Suppressor macrophage treated with lipopolysaccharide for 1 hour (primary cell): Measurements from ENCODE around the gene ACOX1.

Source experiments
- DNase-seq, 3 donors: peaks; one replicate each; pipeline ENCODE4 v3.0.0-alpha.2; 2020 to 2022

Gene ACOX1

DNA sequence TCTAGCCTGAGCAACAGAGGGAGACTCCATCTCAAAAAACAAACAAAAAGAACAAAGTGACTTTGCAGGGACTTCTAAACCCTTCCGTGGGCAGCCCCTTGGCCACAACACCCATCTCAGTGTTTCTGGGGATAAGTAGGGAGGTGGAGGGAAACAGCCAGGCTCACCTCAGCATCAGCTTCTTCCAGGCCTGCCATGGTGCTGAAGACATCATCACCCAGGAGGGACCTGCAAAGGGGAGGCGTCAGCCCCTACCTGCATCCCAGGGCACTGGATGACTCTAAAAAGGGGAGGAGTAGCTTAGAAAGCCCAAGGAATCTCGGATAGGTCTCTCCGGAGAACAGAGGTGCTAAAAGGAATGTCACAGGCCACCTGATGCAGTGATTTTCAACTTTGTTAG lies 47.9 kb downstream of the ACOX1 start:
- no peak for DNase-seq

DNA sequence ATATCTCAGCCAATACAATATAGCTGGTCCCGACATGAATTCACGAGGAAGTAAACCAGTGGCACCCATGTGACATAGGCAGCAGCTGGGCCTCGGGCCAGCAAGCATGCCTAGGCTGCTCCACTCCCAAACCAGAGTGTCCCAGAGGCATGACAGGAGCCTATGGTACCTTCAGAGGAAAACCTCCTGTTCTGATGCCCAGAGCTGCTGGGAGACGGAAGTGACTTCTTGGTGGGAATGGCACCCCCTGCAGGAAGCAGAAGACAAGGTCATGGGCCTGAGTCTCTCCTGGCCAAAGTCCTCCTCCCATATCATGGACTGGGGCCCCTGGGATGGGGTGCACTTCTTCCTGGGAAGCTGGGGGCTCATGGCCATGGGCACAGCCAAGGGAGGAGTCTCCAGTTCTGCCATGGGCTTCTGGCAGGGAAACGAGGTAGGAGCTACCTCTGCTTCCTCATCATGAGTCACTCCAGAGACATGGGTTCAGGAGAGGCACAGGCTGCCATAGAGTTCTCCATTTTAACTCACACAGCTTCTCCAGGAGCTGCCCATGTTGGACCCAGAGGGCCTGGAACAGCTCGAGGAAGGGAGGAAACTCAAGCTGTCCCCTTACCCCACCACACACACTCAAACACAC lies 51.6 kb downstream of the ACOX1 start:
- DNase-seq: peak; percentile 26 to 59 (median 44)

DNA sequence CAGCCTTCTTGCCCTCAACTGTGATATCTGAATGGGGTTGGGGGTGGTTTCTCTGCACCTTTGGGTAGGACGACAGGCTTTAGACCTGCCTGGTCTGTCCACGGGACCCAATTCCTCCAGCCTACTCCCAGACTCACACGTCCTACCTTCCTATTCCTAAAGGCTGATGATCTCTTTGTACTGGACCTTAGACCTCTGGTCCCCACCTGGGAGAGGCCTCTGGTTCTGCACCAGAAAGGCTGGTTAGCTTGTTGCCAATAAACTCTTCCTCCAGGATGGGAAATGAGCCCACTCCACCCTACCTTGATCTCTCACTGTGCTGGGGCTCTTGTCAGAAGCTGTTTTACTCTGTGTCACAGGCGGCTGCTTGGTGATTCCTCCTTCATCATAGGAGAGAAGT lies 52.5 kb downstream of the ACOX1 start:
- DNase-seq: no peak

DNA sequence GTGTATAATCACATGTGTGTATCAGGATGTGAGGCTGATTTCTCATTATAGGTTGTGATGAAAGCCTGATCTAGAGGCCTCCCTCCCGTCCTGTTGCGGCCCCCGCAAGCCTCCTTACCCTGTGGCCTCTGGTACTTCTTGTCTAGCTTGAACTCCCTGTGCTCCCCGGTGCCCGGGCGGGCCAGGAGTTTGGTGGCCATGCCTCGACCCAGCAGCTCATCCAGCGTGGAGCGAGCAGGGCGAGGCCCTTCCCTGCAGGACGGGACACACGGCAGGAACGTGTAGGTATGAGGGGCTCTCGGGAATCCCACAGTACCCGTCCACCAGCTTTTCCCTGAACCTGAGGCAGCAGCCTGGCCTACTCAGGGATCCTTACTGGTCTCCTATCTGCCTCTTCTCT lies 53.1 kb downstream of the ACOX1 start:
- DNase-seq: no peak

DNA sequence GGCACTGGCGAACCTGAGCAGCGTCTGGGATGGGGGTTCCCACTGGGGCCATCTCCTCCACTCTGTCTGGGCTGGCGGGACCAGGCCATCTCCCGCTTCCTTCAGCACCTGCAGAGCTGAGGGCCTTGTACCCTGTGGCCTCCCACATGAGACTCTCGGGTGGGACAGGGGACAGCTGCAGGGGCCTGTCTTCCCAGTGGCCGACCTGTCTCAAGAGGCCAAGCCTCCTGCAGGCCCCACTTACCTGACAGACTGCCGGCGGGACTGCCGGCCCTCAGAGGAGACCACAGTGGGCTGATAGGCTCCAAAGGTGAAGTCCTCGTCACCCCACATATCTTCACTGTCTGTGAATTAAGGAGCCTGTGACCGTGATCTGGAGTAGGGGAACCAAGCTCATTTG lies 53.9 kb downstream of the ACOX1 start:
- DNase-seq: no peak

DNA sequence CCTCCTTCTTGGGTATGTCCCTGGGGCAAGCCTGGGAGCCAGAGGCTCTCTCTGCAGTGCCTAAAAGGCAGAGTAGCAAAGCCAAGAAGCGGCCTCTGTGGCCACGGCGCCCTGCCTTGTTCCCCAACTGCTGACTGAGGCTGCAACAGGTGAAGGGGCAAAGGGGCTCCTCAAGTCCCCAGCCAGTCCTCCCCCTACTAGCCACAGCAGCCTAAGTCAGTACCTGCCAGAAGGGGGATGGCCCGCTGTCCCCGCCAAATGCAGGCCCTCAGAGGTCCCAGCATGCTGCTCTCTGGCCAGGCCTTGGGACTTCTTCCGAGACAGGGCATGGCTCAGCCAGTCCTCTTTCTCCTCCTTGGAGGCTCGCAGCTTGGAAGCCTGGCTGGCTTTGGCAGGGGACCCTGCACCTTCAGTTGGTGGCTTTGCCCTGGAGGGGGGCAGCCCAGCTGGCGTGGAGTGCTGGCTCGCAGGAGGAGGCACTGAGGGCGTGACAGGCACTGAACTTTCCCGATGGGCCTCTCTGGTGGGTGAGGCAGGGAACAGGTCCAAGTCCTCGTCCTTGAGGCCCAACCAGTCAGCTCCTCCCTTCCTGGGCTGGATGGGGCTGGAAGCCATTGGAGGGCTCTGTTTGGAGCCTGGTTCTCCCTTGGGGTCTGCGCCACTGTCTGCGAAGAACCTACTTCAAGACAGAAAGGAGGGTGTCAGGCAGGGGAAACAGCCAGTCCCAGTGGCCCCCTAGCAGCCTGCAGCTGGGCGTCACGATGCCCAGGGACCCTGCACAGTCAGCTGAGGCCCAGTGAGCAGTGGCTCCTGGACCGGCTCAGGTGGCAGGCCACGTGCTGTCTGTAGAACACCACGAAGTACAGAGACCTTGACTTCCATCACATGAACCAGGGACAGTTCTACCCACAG lies 55.7 kb downstream of the ACOX1 start:
- no peak for DNase-seq

DNA sequence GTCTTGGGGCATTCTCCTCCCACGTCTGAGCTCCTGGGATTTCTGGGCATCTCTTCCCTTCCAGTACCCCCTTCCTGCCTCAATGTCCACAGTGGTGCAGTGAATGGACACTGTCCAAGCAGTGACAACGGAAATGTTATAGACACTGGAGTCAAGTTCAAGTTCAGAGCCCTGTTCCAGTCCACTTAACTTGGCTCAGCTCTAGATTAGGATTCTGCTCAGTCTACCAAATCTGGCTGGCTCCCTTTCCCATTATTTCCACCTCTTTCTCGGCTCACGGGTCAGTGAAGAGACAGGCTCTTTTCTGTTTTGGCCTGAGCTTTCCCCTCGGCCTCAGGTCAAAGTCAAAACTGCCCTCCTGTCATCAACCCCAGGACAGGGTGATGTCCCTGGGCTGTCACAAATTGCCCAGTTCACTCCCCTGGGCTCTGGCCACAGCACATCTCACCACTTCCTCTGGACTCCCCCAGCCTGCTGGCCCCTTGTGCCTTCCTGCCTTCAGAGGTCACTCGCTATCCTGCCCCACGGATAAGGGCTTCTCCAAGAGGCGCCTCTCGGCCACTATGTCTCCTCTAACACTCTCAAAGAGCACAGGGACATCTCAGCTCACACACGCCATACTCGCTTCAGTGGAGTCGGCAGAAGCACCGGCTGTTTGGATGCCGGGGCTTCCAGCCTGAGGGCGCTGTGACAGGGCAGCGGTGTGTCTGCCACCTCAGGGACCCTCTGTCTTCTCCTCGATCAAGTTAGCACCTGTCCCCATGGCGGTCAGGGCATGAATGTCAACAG lies 56.6 kb downstream of the ACOX1 start:
- no peak for DNase-seq

DNA sequence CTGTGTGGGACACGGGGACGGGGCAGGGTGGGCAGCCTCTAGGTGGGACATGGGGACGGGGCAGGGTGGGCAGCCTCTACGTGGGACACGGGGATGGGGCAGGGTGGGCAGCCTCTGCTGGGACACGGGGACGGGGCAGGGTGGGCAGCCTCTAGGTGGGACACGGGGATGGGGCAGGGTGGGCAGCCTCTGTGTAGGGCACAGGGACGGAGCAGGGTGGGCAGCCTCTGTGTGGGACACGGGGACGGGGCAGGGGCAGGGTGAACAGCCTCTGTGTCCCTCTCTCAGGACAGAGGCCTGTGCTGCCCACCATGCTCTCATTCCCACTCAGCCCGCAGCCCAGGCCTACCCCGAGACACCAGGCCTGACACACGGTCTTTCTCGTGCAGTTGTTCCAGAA lies 57.4 kb downstream of the ACOX1 start:
- no peak for DNase-seq

DNA sequence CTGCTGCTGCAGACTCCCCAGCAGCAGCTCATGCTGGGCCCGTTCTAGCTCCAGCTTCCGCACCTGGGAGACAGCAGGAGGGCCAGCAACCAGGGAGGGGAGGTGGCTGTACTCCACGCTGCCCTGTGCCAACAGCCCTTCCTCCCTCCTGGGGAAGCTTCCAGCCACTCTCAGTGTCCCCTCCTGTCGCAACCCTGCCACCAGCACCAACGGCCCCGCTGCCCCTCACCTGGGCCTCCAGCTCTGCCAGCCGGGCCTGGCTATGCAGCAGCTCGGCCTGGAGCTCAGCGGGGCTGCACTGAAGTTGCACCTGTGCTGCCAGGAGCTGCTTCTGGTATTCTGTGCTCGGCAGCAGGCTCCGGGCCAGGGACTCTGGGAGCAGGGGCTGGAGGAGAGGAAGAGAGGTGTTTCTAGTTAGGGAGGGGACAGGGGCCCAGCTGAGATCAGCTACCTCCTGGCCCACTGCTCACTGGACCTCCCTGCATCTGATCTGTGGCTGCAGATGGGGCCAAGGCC lies 58.9 kb downstream of the ACOX1 start:
- DNase-seq: no peak

DNA sequence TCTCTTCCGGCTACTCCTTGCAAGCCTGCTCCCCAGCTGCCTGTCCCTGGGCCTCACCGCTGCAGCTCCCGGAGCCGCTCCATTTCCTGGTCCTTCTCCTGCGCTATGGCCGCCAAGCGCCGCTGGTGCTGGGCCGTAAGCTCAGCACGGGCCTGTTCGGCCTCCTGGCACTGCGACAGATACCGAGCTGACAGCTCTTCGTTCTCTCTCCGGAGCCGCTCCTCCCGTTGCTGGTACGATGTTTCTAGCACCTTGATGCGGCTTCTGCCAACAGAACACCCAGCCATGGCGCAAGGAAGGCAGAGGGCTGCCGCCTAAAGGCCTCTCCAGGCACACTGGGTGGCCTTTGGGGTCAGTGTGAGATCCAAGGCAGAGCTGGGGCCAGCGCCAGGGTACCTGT lies 59.4 kb downstream of the ACOX1 start:
- DNase-seq: no peak

DNA sequence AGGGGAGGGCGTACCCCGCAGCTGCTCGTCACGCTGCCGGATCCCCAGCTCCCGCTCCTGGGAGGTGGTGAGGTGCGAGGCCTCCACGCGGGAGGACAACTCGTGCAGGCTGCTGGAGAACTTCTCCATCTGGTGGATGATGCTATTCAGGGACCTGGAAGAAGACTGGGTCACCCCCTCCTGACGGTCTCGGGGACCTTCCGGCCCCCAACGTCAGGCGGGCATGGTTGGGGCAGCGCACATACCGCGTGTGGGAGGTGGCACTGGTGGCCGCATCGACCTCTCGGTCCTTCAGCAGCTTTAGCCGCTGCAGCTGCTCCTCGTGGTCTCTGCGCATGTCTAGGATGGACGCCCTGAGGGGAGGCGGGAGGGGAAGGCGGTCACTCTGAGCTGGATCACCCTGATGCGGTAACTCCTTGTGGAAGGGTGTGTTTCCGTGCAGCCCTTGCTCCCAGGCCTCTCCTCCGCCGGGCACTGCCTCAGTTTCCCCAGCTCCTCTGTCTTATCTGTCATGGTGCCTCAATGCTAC lies 61.0 kb downstream of the ACOX1 start:
- no peak for DNase-seq

DNA sequence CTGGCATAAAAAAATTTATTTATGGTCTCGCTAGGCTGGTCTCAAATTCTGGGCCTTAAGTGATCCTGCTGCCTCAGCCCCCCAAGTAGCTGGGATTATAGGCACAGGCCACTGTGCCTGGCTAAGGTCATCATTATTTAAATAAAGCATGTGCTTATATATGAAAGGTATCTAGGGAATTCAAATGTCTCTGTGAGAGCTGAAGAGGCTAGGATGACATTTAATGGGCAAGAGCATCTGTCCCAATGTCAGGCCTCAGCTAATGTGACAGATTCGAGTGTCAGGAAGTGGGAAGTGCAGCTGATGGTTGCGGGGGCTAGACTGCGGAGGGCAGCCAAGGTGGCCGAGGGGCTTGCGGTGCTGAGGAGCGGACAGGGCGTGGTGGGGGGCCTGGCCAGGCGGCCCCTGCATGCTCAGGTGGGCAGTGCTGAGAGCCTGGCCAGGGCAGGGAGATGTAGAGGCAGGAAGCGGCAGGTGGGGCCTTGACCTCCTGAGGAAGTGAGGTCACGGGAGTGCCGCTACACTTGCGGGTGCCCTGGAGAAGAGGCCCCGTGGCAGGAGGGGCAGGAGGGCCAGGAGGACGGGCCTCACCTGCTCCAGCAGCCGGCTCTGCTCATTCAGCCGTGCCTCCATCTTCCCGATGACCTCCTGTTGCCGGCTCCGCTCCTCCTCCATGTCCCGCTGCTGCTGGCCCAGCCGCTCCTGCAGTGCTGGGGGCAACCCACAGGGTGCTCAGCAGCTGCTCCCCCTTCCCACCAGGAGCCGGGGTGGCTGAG lies 61.6 kb downstream of the ACOX1 start:
- DNase-seq: no peak

DNA sequence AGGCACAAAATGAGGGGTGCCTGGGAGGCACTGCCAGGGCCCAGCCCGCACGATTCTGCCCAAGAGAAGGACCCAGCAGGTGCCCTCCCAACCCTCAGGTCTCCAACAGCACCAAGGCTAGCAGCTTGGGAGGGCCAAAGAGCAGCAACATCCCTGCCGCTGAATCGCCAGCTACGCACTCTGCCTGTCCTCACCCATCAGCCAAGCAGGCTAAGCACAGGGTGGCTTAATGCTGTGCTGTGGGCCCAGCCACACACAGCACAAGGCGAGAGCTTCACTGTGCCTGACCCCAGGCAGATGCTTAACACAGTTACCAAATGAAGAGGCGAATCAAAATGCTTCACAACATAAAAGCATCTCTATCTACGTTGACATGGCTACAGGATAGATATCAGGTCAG lies 63.7 kb downstream of the ACOX1 start:
- no peak for DNase-seq

DNA sequence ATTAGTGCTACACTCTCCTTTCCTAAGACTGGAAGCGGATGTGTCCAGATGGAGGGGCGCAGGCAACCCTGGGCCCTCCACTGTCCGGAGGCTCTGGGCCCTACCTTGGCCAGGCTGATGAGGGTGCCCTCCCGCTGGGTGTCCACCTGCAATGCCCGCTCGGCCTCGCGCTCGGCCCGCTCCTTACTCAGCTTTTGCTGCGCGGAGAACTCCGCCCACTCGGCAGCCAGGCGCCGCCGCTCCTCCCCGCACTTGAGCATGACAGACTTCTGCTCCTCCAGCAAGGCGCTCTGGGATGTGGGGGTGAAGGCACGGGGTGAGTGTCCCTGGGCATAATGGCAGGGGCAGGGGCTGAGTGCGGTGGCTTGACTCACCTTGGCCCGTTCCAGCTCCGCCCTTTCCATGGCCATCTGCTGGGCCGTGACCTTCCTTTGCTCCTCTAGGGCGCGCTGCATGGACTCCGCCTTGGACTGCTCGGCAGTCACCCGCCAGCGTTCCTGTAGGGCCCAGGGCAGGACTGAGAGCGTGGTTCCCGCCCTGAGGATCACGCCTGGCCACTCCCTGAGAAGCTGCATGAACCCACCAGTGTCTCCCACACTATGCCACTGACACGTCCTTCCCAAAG lies 64.2 kb downstream of the ACOX1 start:
- no peak for DNase-seq

DNA sequence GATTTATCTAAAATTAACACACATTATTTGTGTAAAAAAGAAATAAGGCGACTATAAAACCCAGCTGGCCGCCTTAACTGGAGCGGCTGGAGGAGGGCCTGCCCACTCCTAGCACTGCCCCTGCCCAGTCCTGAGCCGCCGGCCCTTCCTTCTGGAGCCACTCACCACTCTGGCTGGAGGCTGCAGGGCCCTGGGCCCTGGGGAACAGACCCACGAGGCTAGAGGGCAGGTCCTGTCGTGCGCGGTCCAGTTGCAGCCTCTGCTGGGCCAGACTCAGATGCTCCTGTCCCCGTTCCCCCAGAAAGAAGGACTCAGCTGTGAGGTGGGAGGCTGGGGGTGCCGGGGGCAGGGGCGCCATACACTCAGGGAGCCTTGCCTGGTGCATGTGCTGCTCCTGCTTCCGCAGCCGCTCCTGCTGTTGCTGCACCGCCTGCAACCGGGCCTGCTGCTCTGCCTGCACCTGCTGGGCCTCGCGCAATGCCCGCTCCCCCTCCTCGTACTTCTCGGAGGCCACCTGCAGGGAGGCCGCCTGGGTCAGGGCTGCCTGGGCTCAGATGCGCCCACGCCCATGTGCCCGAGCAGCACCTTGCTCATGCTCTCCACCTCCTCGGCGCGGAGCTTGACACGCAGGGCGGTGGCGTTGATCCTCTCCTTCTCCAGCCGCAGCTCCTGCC lies 65.3 kb downstream of the ACOX1 start:
- DNase-seq: no peak

DNA sequence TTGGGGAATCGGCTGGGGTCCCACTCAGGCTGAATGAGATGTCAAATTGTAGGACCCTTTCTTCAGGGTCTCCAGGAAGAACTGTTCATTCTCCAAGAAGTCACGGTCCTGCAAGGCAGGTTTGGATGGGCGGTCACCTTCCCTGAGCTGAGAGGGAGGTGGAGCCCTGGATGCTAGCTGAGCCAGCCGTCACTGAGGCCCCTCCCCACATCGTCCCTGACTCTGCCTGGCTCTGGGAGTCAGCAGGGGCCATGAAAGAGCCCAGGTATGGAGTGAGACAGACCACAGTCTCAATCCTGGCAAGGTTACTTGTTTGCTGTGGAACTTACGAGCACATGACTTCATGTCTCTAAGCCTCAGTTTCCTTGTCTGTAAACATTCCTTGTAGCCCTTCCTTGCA lies 68.3 kb downstream of the ACOX1 start:
- no peak for DNase-seq

DNA sequence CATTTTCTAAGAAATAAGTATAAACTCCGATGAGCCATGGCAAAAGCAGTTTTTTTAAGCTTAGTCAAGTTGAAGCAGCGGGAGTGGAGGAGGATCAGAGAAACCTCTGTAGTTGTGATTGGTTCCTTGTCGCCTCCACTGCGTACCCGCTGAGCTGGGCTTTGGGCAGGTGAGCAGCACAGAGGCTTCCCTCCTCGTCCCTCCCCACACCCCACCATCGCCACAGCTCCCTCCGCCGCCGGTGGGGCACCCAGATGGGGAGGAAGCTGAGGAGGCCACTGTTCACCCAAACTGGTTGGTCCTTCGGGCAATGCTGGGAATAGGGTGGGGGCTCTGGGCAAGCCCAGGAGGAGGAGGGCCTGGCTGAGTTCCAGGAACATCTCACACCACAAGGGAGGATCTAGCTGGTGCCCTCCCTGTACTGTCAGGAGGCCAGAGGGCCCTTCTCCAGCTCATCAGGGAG lies 69.1 kb downstream of the ACOX1 start:
- DNase-seq: no peak

DNA sequence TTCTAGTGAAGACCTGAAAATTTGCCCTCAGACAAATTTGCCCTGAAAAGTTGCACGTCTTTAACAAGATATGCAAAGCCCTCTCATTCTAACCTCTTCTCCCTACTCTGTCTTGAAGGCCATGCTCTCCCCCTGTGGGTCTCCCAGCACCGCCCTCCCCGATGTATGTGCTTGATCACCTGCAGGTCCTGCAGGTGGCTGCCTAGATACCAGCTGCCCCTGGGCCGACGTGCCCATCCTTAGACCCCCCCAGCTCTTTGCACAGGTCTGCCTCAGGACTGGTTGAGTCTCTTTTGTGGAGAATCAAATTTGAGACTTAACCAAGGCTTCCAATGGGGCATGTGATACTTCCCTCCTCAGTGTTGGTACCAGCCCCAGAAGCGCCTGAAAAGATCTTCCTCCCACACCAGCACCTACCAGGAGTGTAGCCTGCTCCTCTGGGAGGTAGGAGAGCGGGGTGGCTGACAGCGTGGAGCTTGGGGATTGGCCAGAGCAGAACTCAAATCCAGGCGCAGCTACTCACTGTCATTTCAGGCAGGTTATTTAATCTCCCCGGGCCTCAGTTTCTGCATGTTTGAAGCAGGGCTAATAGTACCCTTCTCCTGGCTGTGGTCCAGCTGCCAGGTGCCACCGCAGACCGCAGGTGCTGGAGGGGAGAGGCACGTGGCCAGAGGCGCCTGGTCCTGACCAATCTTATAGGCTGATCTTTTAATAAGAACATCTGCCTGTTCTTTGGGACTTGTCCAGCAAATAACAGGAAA lies 69.7 kb downstream of the ACOX1 start:
- no peak for DNase-seq

DNA sequence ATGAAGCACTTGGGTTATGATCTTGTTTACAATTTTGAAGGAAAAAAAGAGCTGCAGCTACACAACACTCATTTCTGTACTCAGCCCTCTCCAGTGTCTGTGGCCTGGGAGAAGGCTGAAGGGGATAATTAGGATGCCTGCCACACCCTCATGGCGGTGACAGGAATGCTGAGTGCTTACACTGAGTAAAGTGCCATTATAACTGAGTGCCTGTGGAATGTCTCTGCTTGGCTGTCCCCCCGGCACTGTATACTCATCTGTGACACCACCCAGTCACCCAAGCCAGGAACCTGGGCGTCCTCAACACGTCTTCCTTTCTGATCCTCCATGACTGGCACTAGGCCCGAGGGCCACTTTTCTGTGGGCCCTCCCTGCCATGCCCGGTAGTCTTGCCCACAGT lies 70.8 kb downstream of the ACOX1 start:
- DNase-seq: no peak

DNA sequence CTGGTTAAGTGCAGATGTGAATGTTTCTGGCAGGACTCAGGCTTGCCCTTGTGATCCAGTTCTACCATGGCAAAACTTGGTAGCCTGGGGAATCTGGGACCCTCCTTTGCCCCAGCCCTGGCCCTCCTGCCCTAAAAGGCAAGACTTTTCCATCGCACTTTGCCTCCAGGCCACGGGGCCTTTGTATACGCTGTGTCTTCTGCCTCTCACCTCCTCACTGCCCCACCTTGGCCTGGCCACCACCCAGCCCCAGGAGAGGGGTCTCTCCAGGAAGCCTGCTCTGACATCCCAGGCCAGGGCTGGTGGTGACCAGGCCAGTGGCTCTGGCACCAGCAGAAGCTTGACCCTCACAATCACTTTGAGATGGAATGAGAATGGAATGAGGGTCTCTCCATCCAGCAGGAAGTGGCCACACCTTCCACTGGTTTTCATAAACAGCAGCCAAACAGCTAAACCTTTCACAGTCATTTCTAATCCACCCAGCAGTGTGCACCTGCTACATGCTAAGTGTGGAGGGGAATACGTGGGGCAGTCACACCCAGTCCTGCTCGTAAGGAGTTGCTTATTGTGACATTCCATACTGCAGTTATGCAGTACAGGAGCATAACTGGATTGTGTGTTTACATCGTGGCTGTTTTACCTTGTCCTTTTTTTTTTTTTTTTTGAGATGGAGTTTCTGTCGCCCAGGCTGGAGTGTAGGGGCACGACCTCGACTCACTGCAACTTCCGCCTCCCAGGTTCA lies 72.7 kb downstream of the ACOX1 start:
- DNase-seq: no peak
